A673 (cell line): ENCODE results near the gene ZBTB21.

Source experiments
- CTCF ChIP-seq: fragments of 300-800, 200-600 bp; sonication (generic); conservative IDR thresholded peaks from 2 replicates; pipeline ENCODE4 v1.5.1; 2017; ENCODE audit warnings: low read depth, mild to moderate bottlenecking, antibody characterized with exemption, low read length, moderate library complexity, mixed read lengths
- EZH2 ChIP-seq: fragments of 200-600 bp; sonication (generic); IDR thresholded peaks from 2 replicates; pipeline ENCODE4 v1.6.1; 2017; ENCODE audit warnings: borderline replicate concordance, low read depth, mild to moderate bottlenecking, mixed read lengths, antibody characterized with exemption, low read length; ENCODE audit not compliant: poor library complexity, severe bottlenecking

GRCh38 chr21:42019101-42019605, 9.0 kb upstream of the ZBTB21 start:
- TF ChIP-seq CTCF (no peak), EZH2 (no peak)
